Natural killer cell (primary cell): ENCODE data around the gene PDCD6IP. TPM values are rescaled to one million over a fixed set of nuclear protein-coding genes. Genes with fewer than 3 reads are reported as not detected.

ENCODE experiments used
- ATAC-seq, 3 donors: fragments of 150-1000 bp in 2 of 3; fragments of 200-7000 bp in 1 of 3; cut with Tn5 transposase; 1 replicate in 1 of 3; 2 replicates in 2 of 3; pipeline ENCODE4 v1.10.0; 2021; ENCODE audit warnings: mild to moderate bottlenecking in 2 of 3, moderate library complexity in 2 of 3
- DNase-seq, 2 donors: peaks; one replicate each; pipeline versions ENCODE4 v3.0.0 to v3.0.0-alpha.2; 2013 to 2021; ENCODE audit warnings: mixed read lengths in 1 of 2
- H3K27ac ChIP-seq: one replicate; pipeline ENCODE4 v1.5.1; 2013; ENCODE audit warnings: mild to moderate bottlenecking, low read length
- H3K27me3 ChIP-seq: one replicate; pipeline ENCODE4 v1.6.1; 2013; ENCODE audit warnings: low read length; ENCODE audit not compliant: control insufficient read depth, insufficient read depth
- H3K36me3 ChIP-seq: one replicate; pipeline ENCODE4 v1.6.1; 2013; ENCODE audit warnings: low read length; ENCODE audit not compliant: control insufficient read depth, insufficient read depth
- H3K4me1 ChIP-seq: one replicate; pipeline ENCODE4 v1.6.1; 2013; ENCODE audit warnings: low read length; ENCODE audit not compliant: control insufficient read depth, insufficient read depth
- H3K4me3 ChIP-seq: one replicate; pipeline ENCODE4 v1.5.1; 2013; ENCODE audit warnings: low read length
- H3K9me3 ChIP-seq: one replicate; pipeline ENCODE4 v1.6.1; 2013; ENCODE audit warnings: low read length; ENCODE audit not compliant: control insufficient read depth, insufficient read depth
- H3K27ac Mint-ChIP-seq, 2 donors: one replicate each; pipeline ENCODE4 v1.8.0; 2022; ENCODE audit warnings: mild to moderate bottlenecking in 2 of 2, mixed read lengths in 2 of 2, moderate library complexity in 1 of 2
- H3K27me3 Mint-ChIP-seq, 2 donors: one replicate each; pipeline ENCODE4 v1.8.0; 2022; ENCODE audit warnings: low read depth in 2 of 2, mixed read lengths in 2 of 2
- H3K36me3 Mint-ChIP-seq: one replicate; pipeline ENCODE4 v1.8.0; 2022; ENCODE audit warnings: mixed read lengths
- H3K4me1 Mint-ChIP-seq, 2 donors: one replicate each; pipeline ENCODE4 v1.8.0; 2022; ENCODE audit warnings: mixed read lengths in 2 of 2
- H3K4me3 Mint-ChIP-seq: one replicate; pipeline ENCODE4 v1.8.0; 2022; ENCODE audit warnings: mild to moderate bottlenecking, moderate library complexity, mixed read lengths
- H3K9me3 Mint-ChIP-seq, 2 donors: one replicate each; pipeline ENCODE4 v1.8.0; 2022; ENCODE audit warnings: mixed read lengths in 2 of 2
- WGBS: methylation state at CpG from one replicate; pipeline ENCODE4 v1.1.7; 2013; ENCODE audit warnings: missing lambda C conversion rate; ENCODE audit not compliant: insufficient coverage; 5-methylcytosine and 5-hydroxymethylcytosine counted together
- intact Hi-C: fragments of 100-400 bp; cut with micrococcal nuclease; formaldehyde crosslinking; loops from one replicate; pipeline ENCODE4 v1.14.2; 2022
- total RNA-seq, 4 donors: library from RNA; stranded (reverse); fragments of 120-200 nt in 1 of 4; gene quantifications; one replicate each; pipeline versions ENCODE4 v1.2.3 to v1.2.4, GENCODE V29; 2013 to 2022
- TF ChIP-seq, protein P1 (sequence below): fragments of 200-600 bp; IDR thresholded peaks from one replicate; pipeline ENCODE4 v1.8.0; 2022; ENCODE audit warnings: antibody characterized with exemption

Gene PDCD6IP
- total RNA-seq, 3 donors from 2014 or later (not counting 1 experiment from before 2014, with no cell fraction given) = 170 to 182 (median 179) TPM

DNA sequence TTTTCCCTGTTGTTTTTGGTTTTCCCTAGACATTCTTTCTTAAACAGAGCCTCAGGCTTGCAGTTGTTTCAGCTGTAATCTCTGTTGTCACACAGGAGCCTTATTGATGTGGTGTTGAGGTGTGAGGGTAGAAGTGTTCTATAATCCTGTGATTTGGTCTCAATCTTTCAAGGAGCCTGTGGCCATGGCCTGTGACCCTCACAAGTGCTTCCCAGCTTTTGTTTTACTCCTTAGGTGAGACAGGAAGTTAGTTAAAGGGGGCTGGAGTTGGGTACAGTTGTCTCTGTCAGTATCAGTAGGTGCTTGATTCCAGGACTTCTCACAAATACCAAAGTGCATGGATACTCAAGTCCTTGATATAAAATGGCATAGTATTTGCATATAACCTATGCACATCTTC is 77.2 kb downstream of the PDCD6IP start:
- Mint-ChIP-seq H3K36me3 (no peaks in the 10 kb centered on the region), H3K4me3 (no peak overlapping the region), H3K27ac (no peak overlapping the region), H3K9me3 (no peaks in the 10 kb centered on the region), H3K27me3 (no peaks in the 10 kb centered on the region), H3K4me1 (no peaks in the 10 kb centered on the region)
- DNase-seq (no peak), ATAC-seq (no peak)
- TF ChIP-seq, protein P1, sequence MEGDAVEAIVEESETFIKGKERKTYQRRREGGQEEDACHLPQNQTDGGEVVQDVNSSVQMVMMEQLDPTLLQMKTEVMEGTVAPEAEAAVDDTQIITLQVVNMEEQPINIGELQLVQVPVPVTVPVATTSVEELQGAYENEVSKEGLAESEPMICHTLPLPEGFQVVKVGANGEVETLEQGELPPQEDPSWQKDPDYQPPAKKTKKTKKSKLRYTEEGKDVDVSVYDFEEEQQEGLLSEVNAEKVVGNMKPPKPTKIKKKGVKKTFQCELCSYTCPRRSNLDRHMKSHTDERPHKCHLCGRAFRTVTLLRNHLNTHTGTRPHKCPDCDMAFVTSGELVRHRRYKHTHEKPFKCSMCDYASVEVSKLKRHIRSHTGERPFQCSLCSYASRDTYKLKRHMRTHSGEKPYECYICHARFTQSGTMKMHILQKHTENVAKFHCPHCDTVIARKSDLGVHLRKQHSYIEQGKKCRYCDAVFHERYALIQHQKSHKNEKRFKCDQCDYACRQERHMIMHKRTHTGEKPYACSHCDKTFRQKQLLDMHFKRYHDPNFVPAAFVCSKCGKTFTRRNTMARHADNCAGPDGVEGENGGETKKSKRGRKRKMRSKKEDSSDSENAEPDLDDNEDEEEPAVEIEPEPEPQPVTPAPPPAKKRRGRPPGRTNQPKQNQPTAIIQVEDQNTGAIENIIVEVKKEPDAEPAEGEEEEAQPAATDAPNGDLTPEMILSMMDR = no peak
- no peaks in the 10 kb centered on the region for H3K9me3 ChIP-seq
- H3K4me3 ChIP-seq = no peak overlapping the region
- no peaks in the 10 kb centered on the region for H3K4me1 ChIP-seq
- no peak overlapping the region for H3K27ac ChIP-seq
- no peaks in the 10 kb centered on the region for H3K36me3 ChIP-seq
- no peaks in the 10 kb centered on the region for H3K27me3 ChIP-seq
- intact Hi-C loops = no loop called here

DNA sequence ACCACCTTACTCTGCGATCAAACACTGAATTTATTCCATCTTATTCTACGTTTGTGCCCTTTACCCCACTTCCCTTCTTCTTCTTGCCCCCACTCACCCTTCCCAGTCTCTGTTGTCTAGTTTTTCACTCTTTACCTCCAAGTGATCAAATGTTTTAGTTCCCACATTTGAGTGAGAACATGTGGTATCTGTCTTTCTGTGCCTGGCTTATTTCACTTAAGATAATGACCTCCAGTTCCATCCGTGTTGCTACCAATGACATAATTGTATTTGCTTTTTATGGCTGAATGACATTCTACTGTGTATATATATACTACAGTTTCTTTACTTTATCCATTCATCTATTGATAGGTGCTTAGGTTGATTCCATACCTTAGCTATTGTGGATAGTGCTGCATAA is 78.8 kb downstream of the PDCD6IP start:
- WGBS = 98% methylated on average over 2 of the region's 3 CpGs
- ATAC-seq = no peak

DNA sequence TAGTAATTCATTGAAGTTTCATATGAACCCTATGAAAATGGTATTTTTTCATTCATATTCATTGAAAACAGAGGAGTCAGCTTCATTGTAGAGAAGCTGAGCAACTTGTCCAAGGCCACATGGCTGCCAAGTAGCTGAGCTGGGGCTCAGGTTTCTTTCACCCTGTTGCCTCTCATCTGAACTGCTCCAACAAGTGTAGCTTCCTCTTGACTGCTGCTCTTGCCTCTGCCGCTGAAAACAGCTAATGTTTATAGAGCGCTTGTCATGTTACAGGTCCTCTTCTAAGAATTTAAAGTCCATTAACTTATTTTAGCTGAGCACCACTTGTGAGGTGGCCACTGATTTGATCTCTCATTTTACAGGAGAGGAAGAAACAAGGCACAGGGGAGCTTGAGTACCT is 81.1 kb downstream of the PDCD6IP start:
- WGBS = 88% methylated on average over 2 of the region's 2 CpGs
- intact Hi-C loops = no loop called here

More for the DNA sequence above, 78.8 kb downstream of the PDCD6IP start:
- Mint-ChIP-seq H3K27me3 (no peaks in the 10 kb centered on the region), H3K27ac (no peak overlapping the region), H3K4me3 (no peak overlapping the region), H3K36me3 (no peaks in the 10 kb centered on the region), H3K9me3 (no peaks in the 10 kb centered on the region), H3K4me1 (no peaks in the 10 kb centered on the region)
- Histone ChIP-seq H3K27me3 (no peaks in the 10 kb centered on the region), H3K4me1 (no peaks in the 10 kb centered on the region), H3K4me3 (no peak overlapping the region), H3K36me3 (no peaks in the 10 kb centered on the region), H3K27ac (no peak overlapping the region), H3K9me3 (no peaks in the 10 kb centered on the region)
- no peak for DNase-seq
- intact Hi-C loops = no loop called here
- TF ChIP-seq, protein P1 = no peak

More for the DNA sequence above, 81.1 kb downstream of the PDCD6IP start:
- H3K36me3 ChIP-seq = no peaks in the 10 kb centered on the region
- H3K27me3 ChIP-seq = no peaks in the 10 kb centered on the region
- no peak overlapping the region for H3K4me3 ChIP-seq
- Mint-ChIP-seq H3K4me3 (no peak overlapping the region), H3K4me1 (no peaks in the 10 kb centered on the region), H3K9me3 (no peaks in the 10 kb centered on the region), H3K27me3 (no peaks in the 10 kb centered on the region), H3K27ac (no peak overlapping the region), H3K36me3 (no peaks in the 10 kb centered on the region)
- TF ChIP-seq, protein P1 = no peak
- no peaks in the 10 kb centered on the region for H3K9me3 ChIP-seq
- DNase-seq (no peak), ATAC-seq (no peak)
- peaks cover 6% of the 10 kb centered on the region for H3K4me1 ChIP-seq
- no peak overlapping the region for H3K27ac ChIP-seq
